GM21390 (cell line): ENCODE results near the gene FAM193B.
"Not testable (repeated sequence)": the region's sequence is repeated elsewhere in the genome, so short reads cannot be mapped to it uniquely, and the experiment has no call there.

ENCODE experiments used
- ATAC-seq: cut with Tn5 transposase; IDR thresholded peaks from one replicate; pipeline ENCODE4 v1.9.1; 2021; ENCODE audit not compliant: unreplicated experiment

The FAM193B gene

DNA sequence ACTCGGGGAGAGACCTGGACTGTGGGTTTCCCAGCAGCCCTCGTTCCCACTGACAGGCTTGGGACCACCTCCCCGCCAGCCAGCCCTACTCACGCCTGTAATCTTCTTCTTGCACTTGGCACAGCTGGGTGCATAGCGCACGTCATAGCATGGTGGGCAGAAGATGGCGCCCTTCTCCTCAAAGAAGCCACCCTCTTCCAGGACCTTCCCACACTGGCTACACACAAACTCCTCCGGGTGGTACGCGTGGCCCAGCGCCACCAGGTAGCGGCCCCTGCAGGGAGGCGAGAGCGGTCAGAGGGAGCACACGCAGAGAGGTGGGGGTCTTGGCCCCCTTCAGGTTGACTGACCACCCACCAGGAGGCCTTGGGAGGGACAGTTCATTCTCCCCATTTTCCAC lies 66.4 kb downstream of the FAM193B start:
- ATAC-seq, result no peak

DNA sequence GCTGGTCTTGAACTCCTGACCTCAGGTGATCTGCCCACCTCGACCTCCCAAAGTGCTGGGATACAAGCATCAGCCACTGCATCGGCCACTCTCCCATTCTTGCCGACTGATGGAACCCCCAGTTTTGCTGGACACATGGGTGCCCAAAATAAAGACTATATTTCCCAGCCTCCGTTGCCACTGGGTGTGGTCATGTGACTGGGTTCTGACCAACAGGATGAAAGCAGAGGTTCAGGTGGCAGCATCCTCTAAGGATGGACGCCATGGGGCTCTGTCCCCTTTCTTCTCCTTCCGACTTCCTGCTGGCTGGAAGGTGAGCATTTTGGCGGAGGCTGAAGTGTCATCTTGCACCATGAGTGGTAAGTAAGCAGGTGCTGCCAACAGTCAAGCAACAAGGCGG lies 67.2 kb downstream of the FAM193B start:
- no peak for ATAC-seq

DNA sequence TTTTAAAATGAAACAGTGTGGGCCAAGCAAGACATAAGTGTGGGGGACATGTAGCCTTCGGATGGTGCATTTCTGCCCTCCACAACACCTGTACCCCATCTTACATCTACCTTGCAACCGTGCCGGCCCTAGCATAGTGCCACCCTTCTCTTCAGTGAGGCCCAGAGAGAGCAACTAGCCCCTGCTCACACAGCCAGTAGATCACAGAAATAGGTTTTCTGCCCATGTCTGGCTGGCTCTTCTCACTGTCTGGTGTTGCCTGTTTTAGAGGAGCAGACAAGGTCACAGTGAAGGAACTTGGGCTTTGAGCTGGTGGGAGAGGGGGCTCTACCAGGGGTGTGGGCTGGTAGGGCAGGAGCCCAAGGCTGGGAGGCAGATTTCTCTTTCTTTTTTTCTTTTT lies 68.1 kb downstream of the FAM193B start:
- ATAC-seq, result no peak

DNA sequence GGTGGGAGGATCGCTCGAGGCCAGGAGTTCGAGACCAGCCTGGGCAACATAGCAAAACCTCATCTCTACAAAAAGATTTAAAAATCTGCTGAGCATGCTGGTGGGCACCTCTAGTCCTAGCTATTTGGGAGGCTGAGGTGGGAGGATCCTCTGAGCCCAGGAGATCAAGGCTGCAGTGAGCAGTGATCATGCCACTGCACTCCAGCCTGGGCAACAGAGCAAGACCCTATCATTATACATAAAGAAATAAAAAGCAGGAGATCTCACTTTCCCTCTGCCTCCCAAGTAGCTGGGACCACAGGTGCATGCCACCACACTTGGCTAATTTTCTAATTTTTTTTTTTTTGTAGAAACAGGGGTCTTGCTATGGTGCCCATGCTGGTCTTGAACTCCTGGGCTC lies 68.6 kb downstream of the FAM193B start:
- ATAC-seq, result not testable (repeated sequence)

DNA sequence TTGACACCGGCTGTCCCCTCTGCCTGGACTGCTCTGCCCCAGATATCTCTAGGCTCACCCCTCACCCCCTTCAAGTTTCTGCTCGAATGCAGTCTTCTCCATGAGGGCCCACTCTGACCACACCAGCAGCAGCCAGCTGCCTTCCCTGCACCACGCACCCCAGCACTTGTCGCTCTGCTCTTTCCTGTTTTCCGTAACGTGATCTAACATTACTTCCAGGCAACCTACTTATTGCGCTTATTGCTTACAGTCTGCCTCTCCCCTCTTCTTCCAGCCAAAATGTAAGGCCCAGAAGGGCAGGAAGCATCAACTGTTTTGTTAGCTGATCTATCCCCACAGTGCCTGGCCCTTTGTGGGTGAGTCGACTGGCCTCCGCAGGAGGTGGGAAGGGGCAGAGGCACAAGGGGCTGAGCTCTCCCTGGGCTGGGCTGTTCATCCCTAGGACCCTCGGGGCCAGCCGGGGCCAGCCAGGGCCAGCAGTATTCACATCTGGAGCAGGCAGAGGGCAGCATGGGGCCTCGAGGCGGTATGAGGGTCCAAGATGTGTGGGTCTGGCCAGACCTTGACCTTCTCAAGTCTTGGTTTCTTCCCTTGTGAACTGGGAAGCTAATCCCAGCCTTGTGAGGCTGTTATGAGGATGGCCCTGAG lies 69.3 kb downstream of the FAM193B start:
- ATAC-seq, result no peak

DNA sequence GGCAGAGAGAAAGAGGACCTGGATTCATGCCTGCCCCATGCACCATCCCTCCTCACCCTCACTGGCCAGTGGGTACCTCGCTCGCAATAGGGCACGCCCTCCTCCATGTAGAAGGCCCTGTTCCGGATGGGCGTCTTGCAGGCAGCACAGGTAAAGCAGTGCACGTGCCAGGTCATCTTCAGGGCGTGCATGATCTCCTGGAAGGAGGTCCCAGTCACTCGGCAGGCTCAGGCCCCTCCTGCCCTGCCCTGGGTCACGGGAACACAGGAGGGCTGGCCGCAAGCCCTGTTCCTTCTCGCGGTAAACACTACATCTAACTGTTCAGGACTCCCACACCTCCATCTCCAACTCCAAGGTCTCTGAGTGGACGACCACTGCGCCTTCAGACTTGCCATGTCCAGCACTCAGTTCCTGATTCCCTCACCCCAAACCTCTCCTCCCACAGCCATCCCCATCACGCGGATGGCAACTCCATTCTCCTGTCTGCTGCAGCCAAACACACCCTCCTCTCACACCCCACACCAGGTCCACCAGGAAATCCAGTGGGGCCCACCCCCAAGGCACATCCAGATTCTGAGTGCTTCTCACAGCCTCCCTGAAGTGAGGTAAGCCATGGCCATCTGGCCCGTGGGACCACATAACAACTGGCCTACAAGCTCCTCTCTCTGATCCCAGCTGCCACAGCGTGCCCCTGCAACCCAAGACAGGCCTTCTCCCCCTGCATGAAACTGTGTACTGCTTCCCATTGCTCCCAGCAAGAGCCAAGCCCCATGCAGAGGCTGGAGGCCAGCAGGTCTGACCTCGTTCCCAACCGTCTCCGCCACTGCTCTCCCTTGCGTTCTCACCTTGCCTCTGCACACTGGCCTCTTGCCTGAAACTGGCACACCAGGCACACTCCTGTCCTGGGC lies 70.1 kb downstream of the FAM193B start:
- no peak for ATAC-seq

DNA sequence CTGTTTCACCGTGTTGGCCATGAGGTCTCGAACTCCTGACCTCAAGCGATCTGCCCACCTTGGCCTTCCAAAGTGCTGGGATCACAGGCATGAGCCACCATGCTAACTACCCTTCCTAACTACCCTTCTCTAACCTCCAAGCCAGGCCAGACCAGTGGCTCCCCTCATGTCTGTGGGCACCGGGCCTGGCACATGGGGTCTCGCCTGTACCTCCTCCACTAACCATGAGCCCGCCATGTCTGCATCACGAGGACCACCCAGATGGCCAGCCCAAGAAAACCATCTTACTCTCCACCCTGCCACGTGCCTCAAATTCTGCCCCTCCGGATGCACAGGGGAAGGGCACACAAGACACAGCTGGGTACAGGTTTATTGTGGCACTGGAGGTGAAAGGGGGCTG lies 71.3 kb downstream of the FAM193B start:
- ATAC-seq, result no peak

DNA sequence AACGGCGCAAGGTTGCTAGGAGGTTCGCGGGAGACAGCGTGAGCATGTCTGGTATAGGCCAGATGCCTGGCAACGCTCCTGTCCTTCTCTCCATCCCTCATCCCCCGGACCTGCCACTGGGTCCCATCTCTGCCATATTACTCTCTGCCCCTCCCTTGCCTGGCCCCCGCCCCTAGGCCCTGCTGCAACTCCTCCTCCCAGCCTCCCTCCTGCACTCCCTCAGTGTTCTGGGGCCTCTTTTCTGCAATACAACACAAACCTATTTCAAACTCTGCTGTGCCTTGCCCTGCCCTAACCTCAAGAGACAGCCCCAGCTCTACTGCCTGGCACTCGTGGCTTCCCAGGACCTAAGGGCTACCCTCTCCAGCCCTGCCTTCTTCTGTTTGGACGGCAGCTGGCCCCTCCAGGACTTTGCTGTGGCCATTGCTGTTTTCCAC lies 72.0 kb downstream of the FAM193B start:
- no peak for ATAC-seq

DNA sequence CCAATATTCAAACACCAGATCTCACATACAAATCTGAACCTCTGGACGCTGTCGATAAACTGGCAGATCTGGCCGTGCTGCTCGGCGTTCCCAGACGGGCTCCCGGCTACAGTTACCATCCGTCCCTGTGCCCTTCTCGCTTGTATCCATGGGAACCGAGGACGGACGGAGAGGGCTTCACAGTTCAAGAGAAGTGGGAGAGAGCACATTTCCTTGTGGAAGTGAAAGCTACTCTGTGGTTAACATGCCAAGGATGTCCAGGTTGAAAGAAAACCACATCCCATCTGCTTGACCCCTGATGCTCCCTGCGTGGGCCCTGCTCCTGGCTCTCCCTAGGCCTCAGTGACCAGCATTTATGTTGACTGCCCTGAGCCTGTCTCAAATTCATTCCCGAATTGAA lies 74.6 kb downstream of the FAM193B start:
- ATAC-seq, result no peak

DNA sequence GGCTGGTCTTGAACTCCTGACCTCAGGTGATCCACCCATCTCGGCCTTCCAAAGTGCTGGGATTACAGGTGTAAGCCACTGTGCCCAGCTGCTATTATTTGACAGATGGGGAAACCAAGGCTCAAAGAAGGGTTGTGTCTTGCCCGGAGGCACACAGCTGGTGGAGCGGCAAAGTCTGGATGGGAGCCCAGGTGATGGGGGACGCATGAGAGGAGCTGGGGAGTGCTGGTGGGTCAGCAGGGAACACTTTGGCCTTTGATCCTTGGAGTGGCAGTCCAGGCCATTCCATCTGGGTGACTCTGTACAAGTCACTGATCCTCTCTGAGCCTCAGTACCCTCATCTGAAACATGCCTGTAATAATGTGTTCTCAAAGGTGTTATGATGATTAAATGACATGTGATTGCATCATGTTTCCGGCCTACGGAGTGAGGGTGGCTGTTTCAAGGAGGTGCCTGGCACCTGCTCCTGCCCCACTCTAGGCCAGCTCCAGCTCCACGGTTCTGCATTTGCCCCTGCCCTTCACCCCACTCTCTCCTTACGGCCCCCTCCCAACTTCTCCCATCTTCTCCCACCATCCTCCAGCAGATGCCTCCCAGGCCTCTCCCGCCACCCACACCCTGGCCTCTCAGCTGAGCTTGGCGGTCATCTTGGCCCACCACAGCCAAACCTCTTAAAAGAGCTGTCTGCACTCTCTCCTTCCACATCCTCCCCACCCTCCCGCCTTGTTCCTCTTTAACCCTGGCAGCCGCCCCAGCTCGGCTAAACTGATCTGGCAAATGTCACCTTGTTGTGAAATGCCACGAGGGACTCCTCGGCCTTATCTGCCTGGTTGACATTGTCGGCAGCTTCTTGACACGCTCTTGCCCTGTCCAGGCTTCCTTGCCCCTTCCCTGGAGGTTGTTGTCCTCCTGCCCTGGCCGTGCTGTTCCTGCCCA lies 75.4 kb downstream of the FAM193B start:
- no peak for ATAC-seq

DNA sequence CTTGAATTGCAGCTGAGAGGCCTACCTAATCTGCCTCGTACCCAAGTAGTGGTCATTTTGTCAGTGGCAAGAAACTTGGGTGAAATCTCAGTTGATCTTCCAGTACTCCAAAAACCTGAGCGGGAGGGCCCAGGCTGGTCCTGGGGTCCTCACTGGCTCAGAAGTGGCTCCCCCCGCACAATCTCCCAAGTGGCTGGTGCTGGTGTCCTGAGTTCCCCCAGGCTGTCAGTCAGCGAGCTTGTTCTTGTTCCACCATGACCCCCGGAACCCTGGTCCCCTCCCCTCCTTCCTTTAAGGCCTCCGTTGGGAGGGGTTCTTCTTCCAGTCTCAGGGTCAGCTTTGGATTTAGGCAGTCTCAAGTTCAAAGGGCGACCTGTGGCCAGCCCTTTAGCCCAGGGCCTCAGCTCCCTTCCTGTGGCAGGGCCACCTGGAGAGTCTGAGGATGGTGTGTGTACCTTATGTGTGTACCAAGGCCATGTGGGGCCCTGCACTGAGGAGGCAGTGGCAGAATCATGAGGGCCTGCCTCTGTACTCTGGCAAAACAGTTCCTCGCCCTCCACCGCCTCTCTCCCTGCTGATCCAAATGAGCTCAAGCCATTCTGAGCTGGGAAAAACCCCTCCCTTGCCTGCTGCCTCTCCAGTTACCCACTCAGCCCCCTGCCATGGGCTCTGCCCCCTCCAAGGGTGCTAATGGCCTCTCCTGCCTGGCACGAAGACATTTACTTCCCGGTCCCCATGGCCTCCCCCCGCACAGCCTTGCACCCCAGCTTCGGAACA lies 76.5 kb downstream of the FAM193B start:
- no peak for ATAC-seq

DNA sequence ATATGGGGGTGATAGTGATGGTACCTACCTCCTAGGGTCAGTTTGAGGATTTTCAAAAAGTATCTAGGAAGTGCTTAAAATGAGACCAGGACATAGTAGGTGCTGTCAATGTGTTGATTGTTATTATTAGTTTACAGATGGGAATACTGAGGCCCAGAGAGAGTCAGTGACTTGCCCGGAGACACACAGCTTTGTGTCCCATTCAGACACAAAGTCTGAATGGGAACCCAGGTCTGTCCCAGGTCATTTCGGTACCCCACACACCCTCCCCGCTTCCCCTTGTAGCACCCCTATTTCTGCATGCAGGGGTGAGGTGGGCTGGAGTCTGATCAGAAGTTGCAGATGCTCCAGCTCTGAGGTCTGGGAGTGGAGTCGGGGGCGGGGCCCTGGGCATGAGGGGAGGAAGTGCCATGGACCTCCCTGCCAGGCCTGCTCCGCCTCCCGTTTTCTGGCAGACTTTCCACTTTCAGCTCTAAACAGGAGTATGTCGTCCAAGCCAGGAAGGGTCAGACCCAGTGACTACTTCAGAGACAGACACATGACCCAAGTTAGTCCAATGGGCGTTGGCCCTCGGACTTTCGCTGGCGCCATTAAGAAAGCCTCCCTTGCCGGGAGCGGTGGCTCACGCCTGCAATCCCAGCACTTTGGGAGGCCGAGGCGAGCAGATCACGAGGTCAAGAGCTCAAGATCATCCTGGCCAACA lies 77.7 kb downstream of the FAM193B start:
- ATAC-seq, result no peak

DNA sequence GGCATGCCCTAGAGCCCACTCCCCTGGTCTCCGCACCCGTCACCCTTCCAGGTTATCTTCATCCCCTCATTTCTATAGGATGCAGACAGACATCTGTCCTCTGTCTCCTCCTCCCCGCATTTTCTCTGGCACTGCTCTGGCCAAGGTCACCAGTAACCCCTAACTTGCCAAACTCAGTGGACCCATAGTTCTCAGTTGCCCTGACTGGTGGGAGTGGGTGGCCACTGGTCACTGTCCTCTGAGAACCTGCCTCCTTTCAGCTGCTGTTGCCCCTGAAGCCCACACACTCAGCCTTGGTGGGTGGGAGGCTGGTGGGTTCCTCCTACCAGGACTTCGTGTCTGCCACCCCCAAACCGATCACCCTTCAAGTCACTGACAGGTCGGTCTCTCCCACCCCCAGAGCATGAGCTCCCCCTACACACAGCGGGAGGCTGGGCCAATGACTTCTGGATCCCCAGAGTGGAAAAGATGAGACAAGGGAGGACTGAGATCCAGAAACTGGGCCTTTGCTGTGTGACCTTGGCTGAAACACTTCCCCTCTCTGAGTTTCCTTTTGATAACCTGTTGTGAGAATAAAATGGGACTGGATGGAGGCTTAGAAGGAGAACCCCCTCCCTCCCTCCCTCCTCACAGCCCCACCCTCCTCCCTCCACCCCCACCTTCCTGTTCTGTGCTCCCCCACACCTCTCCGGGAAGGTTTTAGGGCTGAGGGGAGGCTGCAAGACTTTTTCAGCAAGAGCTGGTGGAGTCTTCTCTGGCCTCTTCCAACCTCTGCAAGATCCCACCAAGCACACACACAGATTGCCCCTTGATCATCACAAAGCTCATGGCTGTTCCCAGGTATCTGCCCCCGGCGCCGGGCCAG lies 78.6 kb downstream of the FAM193B start:
- ATAC-seq, result no peak

DNA sequence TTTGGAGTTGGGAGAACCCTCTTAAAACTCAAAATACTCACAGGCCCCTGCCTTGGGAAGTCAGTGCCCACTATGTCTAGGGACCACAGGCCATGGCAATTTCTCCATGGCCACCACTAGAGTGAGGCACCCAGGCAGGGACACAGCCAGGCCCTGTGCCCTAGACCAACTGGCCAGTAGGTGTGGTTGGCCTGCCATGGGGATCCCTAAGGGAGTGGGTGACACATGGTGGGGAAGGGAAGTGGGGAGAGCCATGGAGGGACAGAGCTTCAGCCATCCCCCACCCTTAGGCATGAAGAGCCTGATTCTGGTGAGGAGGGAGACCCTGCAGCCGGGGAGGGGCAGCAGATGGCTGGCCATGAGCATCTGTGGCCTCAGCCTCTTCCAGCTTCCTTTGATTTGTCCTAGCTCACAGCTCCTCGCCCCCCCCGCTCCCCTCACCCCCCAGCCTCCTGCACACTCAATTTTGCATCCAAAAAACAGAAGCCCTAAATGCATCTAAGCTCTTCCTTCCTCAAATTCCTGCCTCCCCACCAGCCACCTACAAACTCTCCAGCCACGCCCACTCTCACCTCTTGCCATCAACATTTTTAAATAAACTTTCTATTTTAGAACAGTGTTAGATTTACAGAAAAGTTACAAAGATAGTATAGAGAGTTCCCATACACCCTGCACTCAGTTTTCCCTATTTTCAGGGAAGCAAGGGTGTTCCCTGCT lies 79.4 kb downstream of the FAM193B start:
- ATAC-seq, result no peak

DNA sequence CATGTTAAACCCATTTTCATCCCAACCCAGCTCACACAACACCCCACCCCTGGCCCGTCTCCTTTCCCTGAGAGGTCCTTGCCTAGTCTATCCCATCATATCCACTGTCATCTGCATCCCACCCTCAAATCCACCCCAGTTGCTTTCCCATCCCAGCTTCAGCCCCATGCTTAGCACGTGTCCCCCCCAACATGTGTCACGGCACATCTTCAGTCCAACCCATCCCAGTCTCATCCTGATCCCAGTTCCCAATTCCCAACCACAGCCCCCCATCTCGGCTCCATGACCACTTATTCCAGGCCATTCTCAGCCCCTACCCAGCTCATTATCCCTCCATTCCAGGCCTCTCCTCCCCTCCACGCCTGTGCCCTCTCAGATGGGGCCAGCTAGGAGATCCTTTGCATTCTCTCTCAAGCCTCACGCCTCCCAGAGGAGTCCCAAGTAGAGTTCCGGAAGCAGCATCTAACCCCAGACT lies 80.3 kb downstream of the FAM193B start:
- no peak for ATAC-seq

DNA sequence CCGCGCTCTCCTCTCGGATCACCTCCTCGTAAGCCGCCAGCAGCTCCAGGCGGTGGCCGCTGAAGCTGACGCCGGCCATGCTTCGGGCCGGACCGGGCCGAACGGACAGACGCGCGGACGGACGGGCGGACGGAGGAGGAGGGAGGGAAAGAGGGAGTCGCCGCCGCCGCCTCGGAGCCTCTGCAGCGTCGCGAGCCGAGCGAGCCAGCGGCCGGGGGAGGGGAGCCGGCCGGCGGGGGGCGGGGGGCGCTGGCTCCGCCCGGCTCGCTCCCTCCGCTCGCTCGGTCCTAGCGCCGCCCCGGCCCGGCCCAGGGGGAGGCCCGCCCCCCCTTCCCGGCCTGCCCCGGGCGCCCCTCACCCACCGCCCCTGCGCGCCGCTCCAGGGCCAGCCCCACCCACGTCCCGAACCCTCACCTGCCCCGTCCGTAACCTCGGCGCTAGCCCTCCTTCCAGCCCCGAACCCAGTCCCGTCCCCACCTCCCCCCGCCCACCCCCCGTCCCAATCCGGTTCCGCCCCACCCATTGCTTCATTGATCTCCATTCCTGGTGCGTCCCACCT lies 80.8 kb downstream of the FAM193B start, which contains the start of gene DBN1:
Gene DBN1 (minus strand): TSS at position 192 of the 559 bp plus-strand sequence. CDS start 113 bp downstream, at position 79.
- ATAC-seq, result no peak
